ENCODE results near the gene TWSG1.

- TF ChIP-seq CTCF (IDR thresholded peaks at IDR 0.05) (no peak), POLR2A (IDR thresholded peaks at IDR 0.05) (no peak), EP300 (IDR thresholded peaks at IDR 0.05) (no peak)
Observed at GRCh38 chr18:9335697-9336045, 1.1 kb downstream of the TWSG1 start.
